Parathyroid adenoma (tissue), 2 donors: ENCODE data around the gene MAG.
"Not testable (repeated sequence)": the region's sequence is repeated elsewhere in the genome, so short reads cannot be mapped to it uniquely, and the experiment has no call there.

Experiments used
- H2AFZ ChIP-seq: fragments of 300-600 bp; sonication (generic); one replicate; pipeline ENCODE4 v1.7.0; 2017; ENCODE audit warnings: antibody characterized with exemption, mild to moderate bottlenecking
- H3K27ac ChIP-seq: fragments of 300-600 bp; sonication (generic); one replicate; pipeline ENCODE4 v1.7.0; 2017
- H3K27me3 ChIP-seq: fragments of 300-600 bp; sonication (generic); one replicate; pipeline ENCODE4 v1.7.0; 2017; ENCODE audit warnings: low read length; ENCODE audit not compliant: control insufficient read depth, insufficient read depth
- H3K36me3 ChIP-seq: fragments of 300-600 bp; sonication (generic); one replicate; pipeline ENCODE4 v1.7.0; 2017; ENCODE audit warnings: low read length; ENCODE audit not compliant: control insufficient read depth, insufficient read depth
- H3K4me1 ChIP-seq: fragments of 300-600 bp; sonication (generic); one replicate; pipeline ENCODE4 v1.7.0; 2017; ENCODE audit warnings: control low read depth
- H3K4me2 ChIP-seq: fragments of 300-600 bp; sonication (generic); one replicate; pipeline ENCODE4 v1.7.0; 2017; ENCODE audit warnings: low read length
- H3K4me3 ChIP-seq: fragments of 300-600 bp; sonication (generic); one replicate; pipeline ENCODE4 v1.7.0; 2017; ENCODE audit warnings: low read depth, low read length
- H3K79me2 ChIP-seq: fragments of 300-600 bp; sonication (generic); one replicate; pipeline ENCODE4 v1.7.0; 2017; ENCODE audit warnings: control low read depth
- H3K9ac ChIP-seq: fragments of 300-600 bp; sonication (generic); one replicate; pipeline ENCODE4 v1.7.0; 2017; ENCODE audit warnings: mild to moderate bottlenecking
- H3K9me3 ChIP-seq: fragments of 300-600 bp; sonication (generic); one replicate; pipeline ENCODE4 v1.7.0; 2017; ENCODE audit warnings: low read length; ENCODE audit not compliant: control insufficient read depth
- TF ChIP-seq, protein P1 (sequence below): fragments of 300-600 bp; sonication (generic); IDR thresholded peaks from one replicate; pipeline ENCODE4 v1.7.0; 2017; ENCODE audit warnings: antibody characterized with exemption, mild to moderate bottlenecking
- donor health status: primary hyperparathyroidism.

Gene MAG

DNA sequence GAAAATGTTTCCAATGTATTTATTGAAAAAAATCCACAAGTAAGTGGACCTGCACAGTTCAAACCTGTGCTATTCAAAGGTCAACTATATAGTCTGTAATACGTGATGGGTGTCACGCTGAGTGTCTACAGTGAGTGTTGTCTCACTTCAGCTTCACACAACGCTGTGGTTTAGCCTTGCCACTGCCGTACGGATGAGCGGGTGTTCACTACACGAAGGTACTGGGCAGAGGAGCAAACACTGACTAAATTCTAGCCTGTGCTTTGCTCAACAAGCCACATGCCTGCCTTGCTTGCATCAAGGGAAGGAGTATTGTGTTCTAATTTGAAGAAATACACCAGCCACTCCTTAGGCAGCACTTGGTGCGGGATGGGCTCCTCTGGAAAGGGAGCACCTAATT lies 62.9 kb downstream of the MAG start:
- no peaks in the 10 kb centered on the region for H3K36me3 ChIP-seq
- TF ChIP-seq, protein P1, sequence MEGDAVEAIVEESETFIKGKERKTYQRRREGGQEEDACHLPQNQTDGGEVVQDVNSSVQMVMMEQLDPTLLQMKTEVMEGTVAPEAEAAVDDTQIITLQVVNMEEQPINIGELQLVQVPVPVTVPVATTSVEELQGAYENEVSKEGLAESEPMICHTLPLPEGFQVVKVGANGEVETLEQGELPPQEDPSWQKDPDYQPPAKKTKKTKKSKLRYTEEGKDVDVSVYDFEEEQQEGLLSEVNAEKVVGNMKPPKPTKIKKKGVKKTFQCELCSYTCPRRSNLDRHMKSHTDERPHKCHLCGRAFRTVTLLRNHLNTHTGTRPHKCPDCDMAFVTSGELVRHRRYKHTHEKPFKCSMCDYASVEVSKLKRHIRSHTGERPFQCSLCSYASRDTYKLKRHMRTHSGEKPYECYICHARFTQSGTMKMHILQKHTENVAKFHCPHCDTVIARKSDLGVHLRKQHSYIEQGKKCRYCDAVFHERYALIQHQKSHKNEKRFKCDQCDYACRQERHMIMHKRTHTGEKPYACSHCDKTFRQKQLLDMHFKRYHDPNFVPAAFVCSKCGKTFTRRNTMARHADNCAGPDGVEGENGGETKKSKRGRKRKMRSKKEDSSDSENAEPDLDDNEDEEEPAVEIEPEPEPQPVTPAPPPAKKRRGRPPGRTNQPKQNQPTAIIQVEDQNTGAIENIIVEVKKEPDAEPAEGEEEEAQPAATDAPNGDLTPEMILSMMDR = no peak
- H3K9ac ChIP-seq = no peak overlapping the region
- H3K4me3 ChIP-seq = no peak overlapping the region
- H3K27me3 ChIP-seq = no peaks in the 10 kb centered on the region
- no peaks in the 10 kb centered on the region for H3K9me3 ChIP-seq
- no peaks in the 10 kb centered on the region for H3K79me2 ChIP-seq
- peaks cover 16% of the 10 kb centered on the region for H3K4me1 ChIP-seq
- no peak overlapping the region for H3K4me2 ChIP-seq
- no peak overlapping the region for H3K27ac ChIP-seq
- no peak overlapping the region for H2AFZ ChIP-seq

DNA sequence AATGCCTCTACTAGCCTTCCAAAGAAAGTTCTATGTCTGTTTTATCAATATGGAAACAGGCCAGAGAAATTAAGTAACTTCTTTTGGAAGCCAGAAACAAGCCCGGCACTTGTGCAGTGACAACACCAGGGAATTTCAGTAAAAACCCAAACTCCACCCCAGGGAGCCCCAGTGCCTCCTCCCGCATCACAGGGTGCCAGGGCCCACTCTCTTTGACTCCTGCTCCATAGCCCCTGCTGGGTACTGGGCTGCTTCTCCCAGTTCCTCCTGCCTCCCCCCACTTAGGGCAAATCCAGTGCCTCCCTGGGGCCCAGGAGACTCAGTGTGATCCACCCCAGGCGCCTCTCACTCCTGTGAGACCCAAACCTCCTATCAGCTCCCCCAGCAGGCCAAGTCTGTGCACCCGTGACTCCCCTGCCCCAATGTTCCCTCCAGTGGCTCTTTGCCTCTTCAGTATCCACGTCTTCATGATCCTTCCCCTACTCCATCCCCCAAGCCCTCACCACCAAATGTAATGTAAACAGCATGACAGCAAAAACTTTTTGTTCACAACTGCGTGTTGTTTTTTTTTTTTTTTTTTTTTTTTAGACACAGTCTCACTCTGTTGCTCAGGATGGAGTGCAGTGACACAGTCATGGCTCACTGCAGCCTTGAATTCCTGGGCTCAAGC lies 64.0 kb downstream of the MAG start:
- Histone ChIP-seq H2AFZ (peak overlapping the region; percentile 45), H3K4me3 (no peak overlapping the region), H3K27ac (peak overlapping the region; percentile 16), H3K79me2 (no peaks in the 10 kb centered on the region), H3K9me3 (no peaks in the 10 kb centered on the region), H3K9ac (no peak overlapping the region), H3K4me1 (peaks cover 16% of the 10 kb centered on the region), H3K36me3 (no peaks in the 10 kb centered on the region), H3K4me2 (no peak overlapping the region), H3K27me3 (no peaks in the 10 kb centered on the region)
- TF ChIP-seq, protein P1 = no peak

DNA sequence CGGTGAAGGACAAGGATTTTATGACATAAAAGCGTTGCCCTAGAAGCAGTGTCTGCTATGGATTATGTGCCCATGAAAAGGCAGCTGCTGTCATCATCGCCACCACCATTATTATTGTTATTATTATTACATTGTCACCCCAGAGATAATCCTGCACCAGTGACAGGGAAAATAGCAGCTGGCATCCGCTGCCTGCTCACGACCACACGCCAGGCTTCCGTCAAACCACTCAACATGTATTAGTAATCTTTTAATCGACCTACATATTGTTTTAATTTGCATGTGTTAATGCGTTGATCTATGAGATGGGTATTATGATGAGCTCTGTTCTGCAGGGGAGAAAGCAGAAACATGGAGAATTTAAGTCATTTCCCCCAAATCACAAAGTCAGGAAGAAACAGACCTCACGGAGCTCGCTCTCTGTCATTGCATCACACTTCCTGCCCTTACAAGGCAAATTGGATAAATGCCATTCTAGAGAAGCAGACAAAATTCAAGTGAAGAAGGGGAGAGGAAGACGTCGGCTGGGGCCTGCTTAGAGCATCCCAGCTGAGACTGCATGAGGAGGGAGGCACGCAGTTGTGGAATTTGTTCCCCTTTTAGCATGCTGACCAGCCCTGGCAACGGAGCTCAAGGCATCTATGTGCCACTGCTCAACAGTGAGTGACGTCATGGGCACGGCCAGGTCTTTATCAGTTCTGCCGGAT lies 66.1 kb downstream of the MAG start, which contains the start of gene FFAR3:
FFAR3 (plus strand) TSS at position 594 of the 707 bp plus-strand sequence. CDS start 431 bp downstream, outside the sequence.
- Histone ChIP-seq H3K4me2 (peak within 1 kb of the TSS; percentile 13), H3K9me3 (no peaks in the 10 kb centered on the region), H3K4me3 (no peak within 1 kb of the TSS), H3K79me2 (no peaks in the 10 kb centered on the region), H3K36me3 (no peaks in the 10 kb centered on the region), H3K27ac (no peak within 1 kb of the TSS), H3K27me3 (no peaks in the 10 kb centered on the region), H3K4me1 (peaks cover 11% of the 10 kb centered on the region), H3K9ac (no peak within 1 kb of the TSS), H2AFZ (no peak within 1 kb of the TSS)
- TF ChIP-seq, protein P1 = no peak

DNA sequence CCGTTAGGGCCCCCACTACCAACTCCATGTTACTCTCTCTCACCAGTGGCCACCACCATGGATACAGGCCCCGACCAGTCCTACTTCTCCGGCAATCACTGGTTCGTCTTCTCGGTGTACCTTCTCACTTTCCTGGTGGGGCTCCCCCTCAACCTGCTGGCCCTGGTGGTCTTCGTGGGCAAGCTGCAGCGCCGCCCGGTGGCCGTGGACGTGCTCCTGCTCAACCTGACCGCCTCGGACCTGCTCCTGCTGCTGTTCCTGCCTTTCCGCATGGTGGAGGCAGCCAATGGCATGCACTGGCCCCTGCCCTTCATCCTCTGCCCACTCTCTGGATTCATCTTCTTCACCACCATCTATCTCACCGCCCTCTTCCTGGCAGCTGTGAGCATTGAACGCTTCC lies 66.9 kb downstream of the MAG start:
- H3K4me1 ChIP-seq, H3K79me2 ChIP-seq, H3K4me3 ChIP-seq, H3K9ac ChIP-seq, H3K9me3 ChIP-seq, H2AFZ ChIP-seq, H3K27ac ChIP-seq, H3K36me3 ChIP-seq, H3K27me3 ChIP-seq, H3K4me2 ChIP-seq: not testable (repeated sequence)

DNA sequence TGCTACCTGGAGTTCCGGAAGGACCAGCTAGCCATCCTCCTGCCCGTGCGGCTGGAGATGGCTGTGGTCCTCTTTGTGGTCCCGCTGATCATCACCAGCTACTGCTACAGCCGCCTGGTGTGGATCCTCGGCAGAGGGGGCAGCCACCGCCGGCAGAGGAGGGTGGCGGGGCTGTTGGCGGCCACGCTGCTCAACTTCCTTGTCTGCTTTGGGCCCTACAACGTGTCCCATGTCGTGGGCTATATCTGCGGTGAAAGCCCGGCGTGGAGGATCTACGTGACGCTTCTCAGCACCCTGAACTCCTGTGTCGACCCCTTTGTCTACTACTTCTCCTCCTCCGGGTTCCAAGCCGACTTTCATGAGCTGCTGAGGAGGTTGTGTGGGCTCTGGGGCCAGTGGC lies 67.4 kb downstream of the MAG start:
- not testable (repeated sequence) for H3K27me3 ChIP-seq, H3K4me1 ChIP-seq, H3K4me3 ChIP-seq

DNA sequence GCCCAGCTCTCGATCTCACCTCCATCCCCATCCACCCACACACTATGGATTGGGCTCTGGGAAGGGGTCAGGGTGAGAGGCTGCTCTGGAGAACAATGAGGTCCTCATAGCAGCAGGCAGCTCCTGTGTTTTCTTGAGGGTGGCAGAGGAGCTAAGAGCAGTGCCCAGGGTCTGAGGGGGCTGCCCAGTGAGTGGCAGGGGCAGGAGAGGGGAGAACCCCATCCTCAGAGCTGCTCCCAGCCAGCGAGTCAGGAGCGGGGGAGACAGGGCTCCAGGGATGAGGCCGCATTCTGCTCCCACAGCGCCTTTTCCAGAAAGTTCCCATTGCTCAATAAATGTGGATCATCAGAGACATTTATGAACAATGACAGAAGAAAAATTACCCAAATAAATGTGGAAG lies 68.1 kb downstream of the MAG start:
- not testable (repeated sequence) for H3K4me3 ChIP-seq, H3K9ac ChIP-seq

More for the DNA sequence above, 67.4 kb downstream of the MAG start:
- not testable (repeated sequence) for H3K27ac ChIP-seq, H3K9ac ChIP-seq, H3K36me3 ChIP-seq, H3K4me2 ChIP-seq, H3K79me2 ChIP-seq, H3K9me3 ChIP-seq, H2AFZ ChIP-seq

More for the DNA sequence above, 68.1 kb downstream of the MAG start:
- H3K9me3 ChIP-seq, H3K27me3 ChIP-seq, H3K27ac ChIP-seq, H2AFZ ChIP-seq, H3K4me2 ChIP-seq, H3K79me2 ChIP-seq, H3K36me3 ChIP-seq, H3K4me1 ChIP-seq: not testable (repeated sequence)
